A549 (cell line): Measurements from ENCODE around the gene RARB.

Source experiments
- CBX2 ChIP-seq: fragments of 200-600 bp; sonication (generic); IDR thresholded peaks from 2 replicates; pipeline ENCODE4 v1.6.1; 2016; ENCODE audit warnings: low read depth, mild to moderate bottlenecking, borderline replicate concordance
- ESRRA ChIP-seq: fragments of 150-350 bp; IDR thresholded peaks from 2 replicates; pipeline ENCODE4 v1.6.1; 2014; ENCODE audit warnings: mild to moderate bottlenecking, low read length, borderline replicate concordance
- RAD21 ChIP-seq, 2 experiments: fragments of >200 bp in 1 of 2; sonication (Bioruptor Twin) in 1 of 2; formaldehyde crosslinking in 1 of 2; IDR thresholded peaks in 1 of 2; conservative IDR thresholded peaks in 1 of 2; 2 replicates in 1 of 2; 3 replicates in 1 of 2; pipeline ENCODE4 v1.6.1; 2012 to 2018; ENCODE audit warnings: inconsistent platforms in 1 of 2
- RFX5 ChIP-seq: fragments of 450-650 bp; IDR thresholded peaks from 2 replicates; pipeline ENCODE4 v1.7.1; 2014; ENCODE audit warnings: antibody characterized with exemption, mild to moderate bottlenecking, moderate library complexity
- TF ChIP-seq, protein P1 (sequence below): fragments of >200 bp; sonication (Bioruptor Twin); formaldehyde crosslinking; IDR thresholded peaks from 3 replicates; pipeline ENCODE4 v1.5.1; 2016

DNA sequence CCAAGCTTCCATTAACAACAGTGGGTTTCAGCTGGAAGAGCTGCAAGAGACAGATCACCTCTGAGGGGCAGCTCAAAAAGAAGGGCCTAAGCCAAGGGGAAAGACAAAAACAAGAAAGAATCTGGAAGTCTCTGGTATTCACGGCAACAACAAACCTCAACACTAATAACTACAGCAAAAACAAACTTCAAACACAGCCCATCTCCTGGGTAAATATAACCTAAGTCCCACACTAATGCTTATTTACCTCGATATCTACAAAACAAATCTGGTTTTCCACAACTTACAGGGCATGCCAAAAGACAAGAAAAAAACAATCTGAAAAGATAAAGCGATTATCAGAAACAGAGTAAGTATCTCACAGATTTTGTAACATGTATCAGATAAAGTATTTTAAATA is 207.0 kb downstream of the RARB start:
- TF ChIP-seq RFX5 (no peak), ESRRA (no peak), RAD21 (conservative IDR thresholded peaks at IDR 0.05 in 1 of 2, IDR thresholded peaks at IDR 0.05 in 1 of 2) (no peak), CBX2 (no peak)
- TF ChIP-seq, protein P1, sequence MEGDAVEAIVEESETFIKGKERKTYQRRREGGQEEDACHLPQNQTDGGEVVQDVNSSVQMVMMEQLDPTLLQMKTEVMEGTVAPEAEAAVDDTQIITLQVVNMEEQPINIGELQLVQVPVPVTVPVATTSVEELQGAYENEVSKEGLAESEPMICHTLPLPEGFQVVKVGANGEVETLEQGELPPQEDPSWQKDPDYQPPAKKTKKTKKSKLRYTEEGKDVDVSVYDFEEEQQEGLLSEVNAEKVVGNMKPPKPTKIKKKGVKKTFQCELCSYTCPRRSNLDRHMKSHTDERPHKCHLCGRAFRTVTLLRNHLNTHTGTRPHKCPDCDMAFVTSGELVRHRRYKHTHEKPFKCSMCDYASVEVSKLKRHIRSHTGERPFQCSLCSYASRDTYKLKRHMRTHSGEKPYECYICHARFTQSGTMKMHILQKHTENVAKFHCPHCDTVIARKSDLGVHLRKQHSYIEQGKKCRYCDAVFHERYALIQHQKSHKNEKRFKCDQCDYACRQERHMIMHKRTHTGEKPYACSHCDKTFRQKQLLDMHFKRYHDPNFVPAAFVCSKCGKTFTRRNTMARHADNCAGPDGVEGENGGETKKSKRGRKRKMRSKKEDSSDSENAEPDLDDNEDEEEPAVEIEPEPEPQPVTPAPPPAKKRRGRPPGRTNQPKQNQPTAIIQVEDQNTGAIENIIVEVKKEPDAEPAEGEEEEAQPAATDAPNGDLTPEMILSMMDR, result no peak
